Measurements from ENCODE around the gene ZSCAN16. TPM values are rescaled to one million over a fixed set of nuclear protein-coding genes. Genes with fewer than 3 reads are reported as not detected.
A peak's percentile ranks its signal among the peaks of the same experiment; 100 is the strongest.
"Not testable (repeated sequence)": the region's sequence is repeated elsewhere in the genome, so short reads cannot be mapped to it uniquely, and the experiment has no call there.

ZSCAN16 gene
- total and polyA plus RNA-seq, 8 donors: 3.0 to 12.0 (median 10.2) TPM

GRCh38 chr6:28117386-28118050 lies 6.9 kb upstream of the ZSCAN16 start:
- no peak overlapping the region for H3K27ac ChIP-seq
- H3K4me1 ChIP-seq: no peaks in the 10 kb centered on the region
- DNase-seq (no peak), ATAC-seq (no peak)
- intact Hi-C loops (cut with DNase I): no loop called here
- no peak overlapping the region for H3K4me3 ChIP-seq
- H3K9me3 ChIP-seq: no peaks in the 10 kb centered on the region
- no peaks in the 10 kb centered on the region for H3K27me3 ChIP-seq
- TF ChIP-seq CTCF (IDR thresholded peaks at IDR 0.05): no peak
- H3K36me3 ChIP-seq: peaks cover 0 to 76% of the 10 kb centered on the region in 2 donors

GRCh38 chr6:28118217-28118616 lies 6.2 kb upstream of the ZSCAN16 start:
- Histone ChIP-seq H3K36me3 (peaks cover 0 to 79% of the 10 kb centered on the region in 2 donors), H3K9me3 (no peaks in the 10 kb centered on the region), H3K4me1 (no peaks in the 10 kb centered on the region), H3K4me3 (no peak overlapping the region), H3K27me3 (no peaks in the 10 kb centered on the region), H3K27ac (no peak overlapping the region)
- no peak for ATAC-seq
- TF ChIP-seq CTCF (IDR thresholded peaks at IDR 0.05): no peak
- intact Hi-C loops (cut with DNase I): no loop called here
- DNase-seq: no peak

GRCh38 chr6:28121876-28122275 lies 2.5 kb upstream of the ZSCAN16 start:
- Histone ChIP-seq H3K27me3 (no peaks in the 10 kb centered on the region), H3K4me3 (no peak overlapping the region), H3K36me3 (peaks cover 0 to 53% of the 10 kb centered on the region in 2 donors), H3K4me1 (peaks cover 5 to 20% of the 10 kb centered on the region in 2 donors), H3K9me3 (no peaks in the 10 kb centered on the region), H3K27ac (no peak overlapping the region)
- ATAC-seq (no peak), DNase-seq (no peak)
- TF ChIP-seq CTCF (IDR thresholded peaks at IDR 0.05): no peak
- intact Hi-C loops (cut with DNase I): no loop called here

GRCh38 chr6:28122283-28122682 lies 2.1 kb upstream of the ZSCAN16 start:
- H3K27ac ChIP-seq; H3K4me3 ChIP-seq; ATAC-seq; H3K9me3 ChIP-seq; H3K27me3 ChIP-seq; intact Hi-C loops (cut with DNase I): not testable (repeated sequence)
- peak in 1 of 4 donors; percentile 10 for DNase-seq
- Histone ChIP-seq H3K36me3 (peaks cover 0 to 56% of the 10 kb centered on the region in 2 donors), H3K4me1 (peaks cover 5 to 20% of the 10 kb centered on the region in 2 donors)

- no peak for TF ChIP-seq CTCF (IDR thresholded peaks at IDR 0.05)
- Histone ChIP-seq H3K4me3 (peak overlapping the region; percentile 41 to 68), H3K4me1 (peaks cover 5 to 20% of the 10 kb centered on the region in 2 donors), H3K27me3 (no peaks in the 10 kb centered on the region), H3K36me3 (peaks cover 0 to 56% of the 10 kb centered on the region in 2 donors), H3K27ac (peak overlapping the region; percentile 61 to 71), H3K9me3 (no peaks in the 10 kb centered on the region)
- no peak for DNase-seq
- intact Hi-C loops (cut with DNase I): no loop called here
- peak; percentile 21 for ATAC-seq
Measured at GRCh38 chr6:28124971-28125353, 553 bp downstream of the ZSCAN16 start.

- H3K27ac ChIP-seq: peak overlapping the region in 1 of 2 donors; percentile 71
Measured at GRCh38 chr6:28125401-28125800, 992 bp downstream of the ZSCAN16 start.

More at GRCh38 chr6:28125401-28125800, 992 bp downstream of the ZSCAN16 start:
- intact Hi-C loops (cut with DNase I): no loop called here
- peak in 1 of 4 donors; percentile 17 for DNase-seq
- Histone ChIP-seq H3K4me1 (peaks cover 5 to 20% of the 10 kb centered on the region in 2 donors), H3K4me3 (no peak overlapping the region), H3K36me3 (peaks cover 0 to 56% of the 10 kb centered on the region in 2 donors), H3K9me3 (no peaks in the 10 kb centered on the region), H3K27me3 (no peaks in the 10 kb centered on the region)
- ATAC-seq: no peak
- TF ChIP-seq CTCF (IDR thresholded peaks at IDR 0.05): no peak

Measured in left lung (tissue), 10 donors.